ENCODE measurements around the gene PSMD14. TPM values are rescaled to one million over a fixed set of nuclear protein-coding genes. Genes with fewer than 3 reads are reported as not detected.

Gene PSMD14
- total and polyA plus RNA-seq, 2 of the 8 experiments (the other 6 are each of a cell fraction or from before 2014, with no cell fraction given), result 53.9 to 88.7 TPM

GRCh38 chr2:161374446-161374845, 66.2 kb downstream of the PSMD14 start:
- no peak overlapping the region for H3K18ac ChIP-seq (ENCODE audit: extremely low read depth, low read length)
- CTCF ChIA-PET (ENCODE audit: partially characterized antibody), result interaction anchor here (0.7 kb wide), 1 partner anchor 205 kb away, joined by 5 read pairs; no protein-coding TSS in a partner anchor
- H3K27ac ChIP-seq (ENCODE audit: low read depth, low read length), result no peak overlapping the region
- H3K23me2 ChIP-seq (ENCODE audit: low read depth, low read length), result no peaks in the 10 kb centered on the region
- H3K9me3 ChIP-seq (ENCODE audit: insufficient read depth in 2 of 2, low read depth in 1 of 2, low read length in 1 of 2), result no peaks in the 10 kb centered on the region
- TF ChIP-seq BCL11A (IDR thresholded peaks at IDR 0.05; ENCODE audit: low read depth in 2 of 2, low read length in 2 of 2), result no peak
- TF ChIP-seq CHD2 (IDR thresholded peaks at IDR 0.05; ENCODE audit: low read length), result no peak
- TF ChIP-seq HDAC2 (IDR thresholded peaks at IDR 0.05; ENCODE audit: borderline replicate concordance in 1 of 2, low read depth in 2 of 2, low read length in 2 of 2), result no peak
- no peak for TF ChIP-seq MAX (IDR thresholded peaks at IDR 0.05)
- no peak for TF ChIP-seq HDAC6 (IDR thresholded peaks at IDR 0.05; ENCODE audit: low read depth, low read length)
- TF ChIP-seq CTCF (IDR thresholded peaks at IDR 0.05; ENCODE audit: control extremely low read depth in 1 of 3, insufficient read depth in 1 of 3, low read depth in 1 of 3, low read length in 3 of 3), result no peak
- no peak for TF ChIP-seq KDM4A (IDR thresholded peaks at IDR 0.05; ENCODE audit: low read depth, low read length, severe bottlenecking)
- TF ChIP-seq SUZ12 (IDR thresholded peaks at IDR 0.05; ENCODE audit: low read length), result no peak
- TF ChIP-seq CBX8 (IDR thresholded peaks at IDR 0.05; ENCODE audit: borderline replicate concordance, low read depth, low read length), result no peak
- no peaks in the 10 kb centered on the region for H4K20me1 ChIP-seq (replicated peaks in 1 of 2; ENCODE audit: control insufficient read depth in 1 of 2, insufficient read depth in 2 of 2, low read length in 2 of 2)
- no peak overlapping the region for H2BK120ac ChIP-seq (replicated peaks; ENCODE audit: low read depth, low read length)
- no peak overlapping the region for H4K8ac ChIP-seq (ENCODE audit: extremely low read depth, insufficient read depth, low read length)
- peaks cover 0 to 4% (median 1%) of the 10 kb centered on the region in 4 experiments; a peak in 3 of 7 replicates for H3K4me1 ChIP-seq (replicated peaks in 1 of 4; ENCODE audit: control insufficient read depth in 3 of 4, insufficient read depth in 4 of 4, low read length in 3 of 4)
- H3K23ac ChIP-seq (ENCODE audit: insufficient read length), result no peak overlapping the region
- H3K56ac ChIP-seq (replicated peaks; ENCODE audit: insufficient read length, low read depth, low read length), result no peak overlapping the region
- no peak overlapping the region for H3K4ac ChIP-seq (replicated peaks; ENCODE audit: insufficient read length, low read depth, low read length)
- H3K14ac ChIP-seq (ENCODE audit: insufficient read length), result no peak overlapping the region
- H2BK5ac ChIP-seq (ENCODE audit: low read depth, low read length), result no peak overlapping the region
- no peak overlapping the region for H2BK15ac ChIP-seq (ENCODE audit: low read length)
- DNase-seq (ENCODE audit: low read depth in 1 of 2, low spot score in 2 of 2) (no peak), FAIRE-seq (no peak)
- H2BK20ac ChIP-seq (ENCODE audit: low read length), result no peak overlapping the region
- POLR2A ChIA-PET (ENCODE audit: partially characterized antibody), result interaction anchor here (0.7 to 1.1 kb wide), 2 partner anchors 66 to 93 kb away, joined by 3 read pairs; partner anchors contain the start of gene PSMD14
- H3K79me2 ChIP-seq (ENCODE audit: control insufficient read depth in 1 of 2, insufficient read depth in 2 of 2, low read length in 2 of 2), result no peaks in the 10 kb centered on the region
- 67% methylated on average over 1 of the region's 1 CpG; no CpG with 5 or more reads in 1 of the 2 experiments for whole genome bisulfite sequencing, 2 experiments (ENCODE audit: extremely low coverage in 1 of 2, insufficient coverage in 1 of 2, insufficient read length in 1 of 2, insufficient replicate concordance in 2 of 2, low coverage in 1 of 2, low lambda C conversion rate in 2 of 2, missing lambda C conversion rate in 1 of 2)
- no peak overlapping the region for H4K5ac ChIP-seq (ENCODE audit: insufficient read length, low read depth, low read length)
- H2BK12ac ChIP-seq (ENCODE audit: low read depth, low read length), result no peak overlapping the region
- H2AK5ac ChIP-seq (ENCODE audit: low read depth, low read length), result no peak overlapping the region
- H3K4me2 ChIP-seq (ENCODE audit: insufficient read depth in 1 of 2, low read depth in 2 of 2, low read length in 2 of 2), result no peak overlapping the region
- H4K91ac ChIP-seq (replicated peaks; ENCODE audit: insufficient read length, low read length), result no peak overlapping the region
- no peak overlapping the region for H3K9ac ChIP-seq (replicated peaks in 1 of 4; ENCODE audit: extremely low read depth in 1 of 4, low read depth in 3 of 4, low read length in 3 of 4)
- H3K4me3 ChIP-seq (ENCODE audit: extremely low read depth in 1 of 4, insufficient read depth in 2 of 4, low read depth in 3 of 4, low read length in 4 of 4), result no peak overlapping the region
- H3K27me3 ChIP-seq (replicated peaks in 1 of 4; ENCODE audit: control insufficient read depth in 3 of 4, extremely low read depth in 1 of 4, insufficient read depth in 3 of 4, low read length in 3 of 4), result no peaks in the 10 kb centered on the region
- no peaks in the 10 kb centered on the region for H3K79me1 ChIP-seq (ENCODE audit: low read depth, low read length)
- no peak overlapping the region for H2AFZ ChIP-seq (ENCODE audit: low read length)
- H3K36me3 ChIP-seq (ENCODE audit: control insufficient read depth in 2 of 4, insufficient read depth in 4 of 4, low read length in 3 of 4), result peaks cover 0 to 16% (median 0%) of the 10 kb centered on the region in 4 experiments; a peak in 1 of 8 replicates

Data from H1 (cell line).